GM12891 (cell line): ENCODE results near the gene KDM6A.
"Not testable (repeated sequence)": the region's sequence is repeated elsewhere in the genome, so short reads cannot be mapped to it uniquely, and the experiment has no call there.

Source experiments
- DNase-seq: peaks from one replicate; pipeline ENCODE4 v3.0.0; 2011; ENCODE audit warnings: low spot score; ENCODE audit not compliant: insufficient read length
- FAIRE-seq: peaks from 2 replicates; lab custom pipeline; 2011; peaks lifted over from hg19 to GRCh38; lab: Jason Lieb, UNC
- PAX5 ChIP-seq: IDR thresholded peaks from 2 replicates; pipeline ENCODE4 v1.6.1; 2011; ENCODE audit warnings: low read length, moderate library complexity, mild to moderate bottlenecking; ENCODE audit not compliant: insufficient read depth, severe bottlenecking
- POLR2A ChIP-seq: IDR thresholded peaks from 2 replicates; pipeline ENCODE4 v1.6.1; 2011; ENCODE audit warnings: low read depth, low read length, control low read depth
- POLR2AphosphoS5 ChIP-seq: IDR thresholded peaks from 2 replicates; pipeline ENCODE4 v1.6.1; 2011; ENCODE audit warnings: low read depth, low read length, control low read depth
- POU2F2 ChIP-seq: IDR thresholded peaks from 2 replicates; pipeline ENCODE4 v1.6.1; 2011; ENCODE audit warnings: low read depth, mild to moderate bottlenecking, control low read depth, low read length, moderate library complexity
- SPI1 ChIP-seq: IDR thresholded peaks from 2 replicates; pipeline ENCODE4 v1.6.1; 2011; ENCODE audit warnings: low read depth, low read length, control low read depth
- TAF1 ChIP-seq: IDR thresholded peaks from 2 replicates; pipeline ENCODE4 v1.6.1; 2011; ENCODE audit warnings: low read depth, low read length, control low read depth

KDM6A gene

GRCh38 chrX:44978976-44979375 lies 106.0 kb downstream of the KDM6A start:
- TF ChIP-seq POU2F2 = no peak
- no peak for DNase-seq
- FAIRE-seq = no peak

- TF ChIP-seq POLR2AphosphoS5 (no peak), POU2F2 (no peak), SPI1 (no peak), PAX5 (no peak), POLR2A (no peak)
- FAIRE-seq (no peak), DNase-seq (no peak)
Observed at GRCh38 chrX:44980403-44980802, 107.4 kb downstream of the KDM6A start.

GRCh38 chrX:44980883-44981282 lies 107.9 kb downstream of the KDM6A start:
- no peak for FAIRE-seq
- TF ChIP-seq PAX5 (no peak), POLR2AphosphoS5 (no peak), TAF1 (no peak), SPI1 (peak; percentile 23; the same call in 1 of the 2 replicates)
- DNase-seq = no peak

- DNase-seq (no peak), FAIRE-seq (no peak)
- no peak for TF ChIP-seq SPI1
- no peak for TF ChIP-seq POU2F2
- no peak for TF ChIP-seq TAF1
- no peak for TF ChIP-seq POLR2A
- TF ChIP-seq POLR2AphosphoS5 = no peak
- no peak for TF ChIP-seq PAX5
Observed at GRCh38 chrX:44989995-44990770, 117.2 kb downstream of the KDM6A start.

- TF ChIP-seq SPI1 = no peak
- no peak for TF ChIP-seq PAX5
- TF ChIP-seq POLR2AphosphoS5 = no peak
- TF ChIP-seq POU2F2 = no peak
- TF ChIP-seq TAF1 = no peak
- TF ChIP-seq POLR2A = no peak
- DNase-seq = no peak
- FAIRE-seq = no peak
Observed at GRCh38 chrX:44992775-44993174, 119.8 kb downstream of the KDM6A start.

- no peak for TF ChIP-seq PAX5
- DNase-seq = no peak
- no peak for FAIRE-seq
Observed at GRCh38 chrX:44996277-44996676, 123.3 kb downstream of the KDM6A start.

GRCh38 chrX:44997282-44997812 lies 124.4 kb downstream of the KDM6A start:
- FAIRE-seq (no peak), DNase-seq (no peak)
- TF ChIP-seq PAX5 (no peak), POLR2AphosphoS5 (no peak), POU2F2 (no peak), SPI1 (no peak), POLR2A (no peak), TAF1 (no peak)

- DNase-seq (no peak), FAIRE-seq (no peak)
- TF ChIP-seq POU2F2 (no peak), POLR2A (no peak), TAF1 (no peak), POLR2AphosphoS5 (no peak), SPI1 (no peak), PAX5 (no peak)
Observed at GRCh38 chrX:44997888-44998287, 124.9 kb downstream of the KDM6A start.

GRCh38 chrX:44999237-44999636 lies 126.2 kb downstream of the KDM6A start:
- FAIRE-seq, DNase-seq: not testable (repeated sequence)

- not testable (repeated sequence) for FAIRE-seq, DNase-seq
Observed at GRCh38 chrX:44999872-45000271, 126.9 kb downstream of the KDM6A start.

GRCh38 chrX:45001048-45001447 lies 128.1 kb downstream of the KDM6A start:
- TF ChIP-seq POLR2A (no peak), POU2F2 (no peak), POLR2AphosphoS5 (no peak), SPI1 (no peak), PAX5 (no peak), TAF1 (no peak)
- no peak for DNase-seq
- no peak for FAIRE-seq
